NCI-H146 treated with DMSO at 0.1 percent for 48 hours (cell line): ENCODE results near the gene BUD23.
"Not testable (repeated sequence)": the region's sequence is repeated elsewhere in the genome, so short reads cannot be mapped to it uniquely, and the experiment has no call there.

ENCODE experiments used
- DNase-seq: peaks from one replicate; lab custom pipeline; 2025; ENCODE audit not compliant: unreplicated experiment; lab: John Stamatoyannopoulos, UW

The BUD23 gene

GRCh38 chr7:73683056-73683787 is at the start of gene BUD23, which contains the start of gene DNAJC30:
TSS of gene BUD23 (plus strand) at chr7:73683597. CDS start at chr7:73683626, 29 bp downstream.
TSS of gene DNAJC30 (minus strand) at chr7:73683453. CDS start at chr7:73683423, 30 bp downstream.
- peak; percentile 86 for DNase-seq

- no peak for DNase-seq
Observed at GRCh38 chr7:73633844-73634243, 49.6 kb upstream of the BUD23 start.

- no peak for DNase-seq
Observed at GRCh38 chr7:73635428-73636200, 47.8 kb upstream of the BUD23 start.

GRCh38 chr7:73638911-73639310 is 44.5 kb upstream of the BUD23 start:
- no peak for DNase-seq

GRCh38 chr7:73642834-73643233 is 40.6 kb upstream of the BUD23 start:
- no peak for DNase-seq

- DNase-seq: no peak
Observed at GRCh38 chr7:73644688-73645286, 38.6 kb upstream of the BUD23 start.

GRCh38 chr7:73645643-73646174 is 37.7 kb upstream of the BUD23 start:
- DNase-seq: no peak

GRCh38 chr7:73646785-73647724 is 36.3 kb upstream of the BUD23 start:
- DNase-seq: no peak

GRCh38 chr7:73647725-73648592 is 35.4 kb upstream of the BUD23 start:
- peak; percentile 33 for DNase-seq

GRCh38 chr7:73648593-73649332 is 34.6 kb upstream of the BUD23 start:
- DNase-seq: no peak

- no peak for DNase-seq
Observed at GRCh38 chr7:73649576-73649975, 33.8 kb upstream of the BUD23 start.

GRCh38 chr7:73650524-73650923 is 32.9 kb upstream of the BUD23 start:
- DNase-seq: no peak

GRCh38 chr7:73652541-73652949 is 30.9 kb upstream of the BUD23 start:
- DNase-seq: no peak

- not testable (repeated sequence) for DNase-seq
Observed at GRCh38 chr7:73655309-73655708, 28.1 kb upstream of the BUD23 start.

GRCh38 chr7:73659983-73660382 is 23.4 kb upstream of the BUD23 start:
- no peak for DNase-seq

- DNase-seq: peak; percentile 5
Observed at GRCh38 chr7:73660594-73660993, 22.8 kb upstream of the BUD23 start.

GRCh38 chr7:73663033-73663432 is 20.4 kb upstream of the BUD23 start:
- DNase-seq: no peak

- DNase-seq: peak; percentile 64
Observed at GRCh38 chr7:73667344-73668102, 15.9 kb upstream of the BUD23 start, which contains the start of gene VPS37D. TSS of gene VPS37D (plus strand) at chr7:73667831. CDS start at chr7:73667959, 128 bp downstream.
